HuH-7 (cell line): ENCODE data around the gene KCNIP4.

Experiments
- DNase-seq: peaks from one replicate; pipeline ENCODE4 v3.0.0; 2011; ENCODE audit warnings: low spot score

KCNIP4 gene

DNA sequence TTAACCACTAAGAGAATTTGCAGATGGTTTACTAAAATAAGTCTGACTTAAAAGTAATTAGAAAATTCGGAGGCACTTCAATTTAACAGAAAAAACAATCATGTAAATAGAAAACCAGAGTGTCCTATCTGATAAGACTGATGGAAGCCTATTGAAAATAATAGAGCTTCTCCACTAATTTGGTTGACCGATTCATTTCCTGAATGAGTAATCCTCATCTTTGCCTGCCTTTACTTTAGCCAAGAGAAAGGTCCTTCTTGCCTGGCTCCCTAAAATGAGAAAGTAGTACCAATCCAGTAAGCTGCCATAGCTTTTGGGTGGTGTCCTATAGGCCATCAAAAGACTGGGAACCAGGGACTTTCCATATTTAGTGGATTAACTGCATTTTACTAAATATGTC is 48.4 kb downstream of the KCNIP4 start:
- no peak for DNase-seq

DNA sequence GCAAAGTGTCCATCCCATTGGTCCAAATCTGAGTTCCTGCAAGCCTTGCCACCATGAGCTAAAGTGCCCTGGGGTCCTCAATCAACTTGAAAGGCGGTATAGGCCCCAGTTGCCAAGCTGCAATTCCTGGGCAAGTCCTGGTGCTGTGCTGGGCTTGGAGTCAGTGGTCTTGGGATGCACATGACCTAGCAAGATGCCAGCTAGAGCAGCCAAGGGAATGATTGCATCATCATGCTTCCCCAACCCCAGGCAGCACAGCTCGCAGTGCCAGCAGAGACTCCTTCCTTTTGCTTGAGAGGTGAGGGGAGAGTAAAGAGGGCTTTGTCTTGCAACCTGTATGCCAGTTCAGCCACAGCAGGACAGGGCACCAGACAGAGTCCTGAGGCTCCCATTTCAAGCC is 50.5 kb downstream of the KCNIP4 start:
- no peak for DNase-seq

DNA sequence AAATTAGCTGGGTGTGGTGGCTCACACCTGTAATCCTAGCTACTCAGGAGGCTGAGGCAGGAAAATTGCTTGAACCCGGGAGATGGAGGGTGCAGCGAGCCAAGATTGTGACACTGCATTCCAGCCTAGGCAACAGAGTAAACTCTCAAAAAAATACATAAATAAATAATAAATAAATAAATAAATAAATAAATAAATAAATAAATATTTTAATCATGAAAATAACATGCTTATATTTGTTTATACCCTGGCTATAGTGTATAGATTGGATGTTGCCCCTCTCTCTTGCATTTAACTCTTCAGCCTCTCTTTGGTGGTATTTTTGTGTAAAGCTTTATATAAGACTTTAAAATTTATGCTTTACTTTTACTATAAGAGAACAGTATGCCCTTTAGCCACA is 51.8 kb downstream of the KCNIP4 start:
- no peak for DNase-seq

DNA sequence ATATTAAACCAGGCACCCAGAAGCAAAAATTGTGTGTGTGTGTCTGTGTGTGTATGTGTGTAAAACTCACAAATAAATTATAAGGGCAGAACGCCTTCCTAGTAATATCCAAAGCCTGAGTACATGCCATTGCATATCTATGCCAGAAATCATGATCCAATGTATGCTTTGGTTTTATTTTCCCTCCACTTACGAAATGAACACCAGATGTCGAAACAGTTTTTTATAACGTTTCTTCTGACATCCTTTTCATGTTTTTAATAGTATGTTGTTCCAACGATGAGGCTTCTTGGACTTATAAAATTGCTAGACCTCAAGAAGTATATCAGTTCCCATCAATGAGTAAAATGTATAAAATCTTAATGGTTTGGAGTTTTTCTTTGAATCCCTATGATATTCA is 55.4 kb downstream of the KCNIP4 start:
- DNase-seq = no peak

DNA sequence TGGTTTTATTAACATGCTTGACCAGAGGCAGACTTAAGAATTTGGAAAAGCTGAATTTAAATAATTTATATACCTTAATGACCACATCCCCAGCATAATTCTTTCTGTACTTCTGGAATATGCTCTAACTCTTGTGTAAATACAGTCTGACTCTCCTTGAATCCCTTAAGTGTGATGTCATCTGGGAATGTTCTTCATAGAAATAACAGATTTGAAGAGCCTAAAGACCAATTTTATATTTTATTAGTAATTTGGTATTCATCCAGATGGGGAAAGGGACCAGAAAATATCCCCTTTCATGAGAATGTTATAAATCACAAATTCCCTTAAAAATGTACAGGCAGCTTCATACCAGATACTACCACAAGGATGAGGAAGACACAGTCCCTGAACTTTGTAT is 58.3 kb downstream of the KCNIP4 start:
- no peak for DNase-seq

DNA sequence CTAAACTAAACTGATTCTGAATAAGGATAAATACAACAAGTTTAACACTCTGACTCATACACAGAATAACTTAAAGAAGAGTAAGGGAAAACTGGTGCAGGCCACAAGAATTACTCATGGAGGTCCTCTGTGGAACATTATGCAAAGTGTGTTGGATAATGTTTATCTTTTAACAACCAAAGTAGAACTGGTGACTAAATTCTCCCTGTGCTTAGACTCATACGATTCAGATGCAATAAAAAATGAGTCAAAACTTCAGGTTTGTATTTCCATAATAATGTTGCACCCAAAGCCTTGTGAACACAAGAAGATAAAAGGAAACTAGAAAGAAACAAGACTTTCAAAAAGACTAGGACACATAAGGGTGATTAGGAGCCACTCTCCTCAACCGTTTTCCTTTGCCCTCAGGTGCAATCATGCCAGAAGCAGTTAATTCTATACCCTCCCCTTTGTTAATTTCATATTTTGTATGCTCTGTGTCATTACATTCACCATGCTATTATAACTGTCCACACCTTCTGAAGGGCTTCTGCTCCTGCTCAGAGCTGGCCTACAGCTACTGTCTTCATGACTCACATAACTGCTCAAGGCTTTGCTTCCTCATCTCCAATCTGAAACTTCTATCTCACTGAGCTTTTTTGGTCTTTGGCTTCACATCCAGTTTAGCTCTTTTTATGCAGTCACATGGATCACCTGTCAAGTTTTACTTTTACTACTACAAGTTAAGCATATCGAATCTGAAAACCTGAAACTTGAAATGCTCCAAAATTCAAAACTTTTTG is 60.2 kb downstream of the KCNIP4 start:
- DNase-seq = no peak

DNA sequence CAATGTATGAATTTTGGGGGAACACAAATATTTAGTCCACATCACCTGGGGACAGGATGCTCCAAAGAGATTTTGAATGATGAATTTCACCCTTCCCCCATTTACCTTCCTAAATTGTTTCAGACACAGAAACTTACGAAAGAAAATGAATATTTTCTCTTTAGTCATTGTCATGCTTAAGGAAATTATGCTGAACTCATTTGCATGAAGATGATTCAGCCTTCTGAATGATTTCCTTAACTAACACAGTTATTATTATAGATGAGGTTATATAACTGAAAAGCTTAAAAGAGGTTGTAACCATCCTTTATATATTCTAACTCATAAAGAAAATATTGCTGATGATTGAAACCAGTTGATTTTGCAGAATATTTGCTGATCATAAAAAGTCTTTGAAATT is 61.1 kb downstream of the KCNIP4 start:
- no peak for DNase-seq

DNA sequence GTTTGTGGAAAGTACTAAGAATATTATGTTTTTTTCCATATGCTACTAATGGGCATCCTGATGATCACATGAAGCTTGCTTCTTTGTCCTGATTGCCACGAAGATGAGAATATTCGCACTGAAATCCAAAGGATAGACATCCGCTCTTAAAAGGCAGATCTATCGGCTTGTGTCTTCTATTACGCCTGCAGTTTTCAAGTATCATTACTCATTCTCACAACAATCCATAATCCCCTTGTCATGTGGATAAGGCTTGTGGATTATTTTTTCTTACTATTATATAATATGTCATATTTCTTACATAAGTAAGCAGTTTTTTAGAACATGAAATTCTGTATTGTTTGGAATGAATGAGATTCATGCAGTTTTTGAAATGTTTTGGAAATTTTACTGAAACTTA is 62.8 kb downstream of the KCNIP4 start:
- DNase-seq = no peak

DNA sequence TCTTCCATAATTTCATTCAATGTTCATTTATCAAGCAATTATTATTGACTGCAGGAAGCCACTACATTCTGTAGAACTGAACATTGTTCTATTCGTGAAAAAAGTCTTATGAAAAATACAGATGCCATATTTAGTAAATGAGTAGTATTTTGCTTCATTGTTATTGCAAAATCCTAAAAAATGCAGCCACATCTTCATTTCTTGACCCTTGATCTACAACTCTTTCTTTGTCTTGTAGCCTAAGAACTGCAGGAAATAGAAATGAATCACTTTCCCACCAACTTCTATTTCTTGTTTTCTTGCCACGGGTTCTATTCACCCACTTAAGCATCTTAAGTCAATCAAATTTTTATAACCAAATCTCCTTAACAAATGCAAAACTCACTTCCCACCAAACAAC is 63.3 kb downstream of the KCNIP4 start:
- DNase-seq = no peak

DNA sequence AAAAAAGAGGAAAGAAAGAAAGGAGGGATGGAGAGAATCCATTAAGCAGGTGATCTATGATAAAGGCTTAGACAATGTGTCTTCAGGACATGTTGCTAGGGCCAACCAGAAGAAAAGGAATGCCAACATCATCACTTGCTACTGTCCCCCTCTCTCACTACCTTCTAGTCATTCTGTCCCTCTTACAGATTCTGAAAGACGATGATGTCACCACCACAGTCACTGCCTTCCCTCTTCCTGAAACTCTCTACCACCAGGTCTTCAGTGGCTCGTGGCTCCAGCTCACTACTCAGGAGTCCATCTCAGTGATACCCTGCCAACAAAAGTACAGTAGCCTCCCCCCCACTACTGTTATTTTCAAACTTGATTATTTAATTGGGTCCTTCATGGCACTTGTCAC is 64.0 kb downstream of the KCNIP4 start:
- no peak for DNase-seq

DNA sequence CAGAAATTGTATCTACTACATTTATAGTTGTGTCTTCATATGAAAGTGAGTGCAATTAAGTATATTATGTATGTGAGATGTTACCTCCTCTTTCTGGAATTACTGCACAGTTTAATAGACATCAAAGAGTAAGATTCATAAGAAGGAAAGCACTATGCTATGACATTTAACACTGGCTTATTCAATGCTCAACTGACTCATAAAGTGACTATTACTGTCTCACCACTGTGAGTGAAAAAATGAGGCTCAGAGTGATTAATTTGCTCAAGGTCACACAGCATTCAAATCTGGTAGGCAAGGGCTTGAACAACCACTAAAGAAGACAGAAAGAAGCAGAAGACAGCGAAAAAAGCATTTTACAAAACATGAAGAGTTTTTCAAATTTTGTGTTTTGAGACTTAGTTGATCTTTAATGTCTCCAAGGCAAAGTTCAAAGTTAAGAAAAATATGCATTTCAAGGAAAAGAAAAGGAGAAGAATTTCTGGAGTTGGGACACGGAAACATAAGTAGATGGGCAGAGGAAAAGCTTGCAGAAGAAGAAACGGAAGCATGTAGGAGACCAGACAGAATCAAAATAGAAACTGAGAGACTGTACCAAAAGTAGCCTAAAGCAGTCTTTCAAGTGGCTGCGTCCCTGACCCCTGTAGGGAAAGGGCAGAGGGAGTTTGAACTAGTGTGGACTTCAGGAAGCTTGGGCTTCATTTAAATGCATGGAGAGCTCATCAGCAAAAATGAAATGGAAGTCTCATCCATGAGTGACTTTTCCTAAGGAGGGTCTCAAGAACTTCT is 66.3 kb downstream of the KCNIP4 start:
- DNase-seq = no peak

DNA sequence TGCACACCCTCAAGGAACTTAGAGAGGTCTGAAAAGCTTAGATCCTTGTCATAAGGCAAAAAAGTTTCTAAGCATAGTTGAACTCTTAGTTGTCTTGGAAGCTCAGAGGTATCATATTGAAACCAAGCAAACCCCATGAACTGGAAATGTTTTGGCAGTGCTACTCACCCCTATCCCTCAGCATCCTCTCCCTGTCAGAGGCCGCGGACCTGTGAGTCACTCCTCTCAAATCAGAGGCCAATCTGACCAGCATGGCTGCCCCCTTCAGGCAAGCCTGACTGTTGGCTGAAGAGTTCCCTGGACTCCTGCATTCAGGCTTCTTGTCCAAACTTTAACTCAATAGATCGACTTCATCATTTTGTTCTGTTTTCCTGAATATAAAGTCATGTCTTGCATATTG is 69.4 kb downstream of the KCNIP4 start:
- no peak for DNase-seq

DNA sequence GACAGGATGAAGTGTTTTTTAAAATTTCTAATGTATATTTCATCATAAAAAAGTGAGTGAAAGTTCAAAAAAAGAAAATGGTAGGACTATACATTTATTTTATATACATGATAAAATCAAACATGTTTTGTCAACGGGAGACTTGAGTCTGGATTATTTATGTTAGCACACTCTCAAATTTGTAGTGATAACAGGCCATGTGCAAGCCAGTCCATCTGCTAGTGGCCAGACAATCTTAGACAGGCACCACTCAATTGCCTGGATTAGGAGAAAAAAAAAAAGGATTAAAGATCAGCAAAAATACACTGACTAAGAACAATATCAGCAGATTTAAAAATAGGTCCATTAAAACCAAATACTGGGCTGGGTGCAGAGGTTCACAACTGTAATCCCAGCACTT is 71.9 kb downstream of the KCNIP4 start:
- DNase-seq = no peak

DNA sequence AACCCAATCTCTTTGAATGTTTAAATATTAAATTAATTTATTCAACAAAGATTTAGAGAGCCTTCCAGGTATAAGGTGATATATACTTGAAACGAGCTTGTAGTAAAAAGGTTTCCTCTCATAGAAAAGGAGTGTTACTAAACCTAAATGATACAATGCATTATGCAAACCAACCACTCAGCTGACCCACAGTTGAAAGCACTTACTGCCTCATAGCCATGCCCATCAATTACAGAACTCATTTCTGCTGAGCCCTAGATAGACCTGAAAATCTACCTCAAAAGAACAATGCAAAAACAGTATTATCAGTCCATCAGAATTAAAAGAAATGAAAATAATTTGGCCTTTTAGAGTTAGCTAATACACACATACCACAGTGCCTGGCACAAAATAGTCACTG is 75.4 kb downstream of the KCNIP4 start:
- DNase-seq = no peak

DNA sequence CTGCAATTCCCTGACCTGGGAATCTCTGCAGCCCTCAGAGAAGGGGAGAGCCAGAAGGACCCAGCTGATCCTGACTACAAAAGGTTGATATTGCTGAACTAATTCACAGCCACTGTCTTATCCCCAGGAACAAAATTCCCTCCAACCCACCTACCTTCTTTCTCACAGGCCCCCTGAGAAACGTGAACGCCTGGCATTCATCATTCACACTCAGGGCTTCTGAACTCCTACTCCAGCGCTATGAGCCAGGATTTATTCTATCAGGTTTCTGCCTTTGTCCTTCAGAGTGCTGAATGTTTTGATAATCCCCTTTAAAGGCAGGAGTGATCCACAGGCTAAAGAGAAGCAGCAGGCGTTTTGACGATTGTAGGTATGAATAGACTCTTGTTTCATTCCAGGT is 76.5 kb downstream of the KCNIP4 start:
- no peak for DNase-seq

DNA sequence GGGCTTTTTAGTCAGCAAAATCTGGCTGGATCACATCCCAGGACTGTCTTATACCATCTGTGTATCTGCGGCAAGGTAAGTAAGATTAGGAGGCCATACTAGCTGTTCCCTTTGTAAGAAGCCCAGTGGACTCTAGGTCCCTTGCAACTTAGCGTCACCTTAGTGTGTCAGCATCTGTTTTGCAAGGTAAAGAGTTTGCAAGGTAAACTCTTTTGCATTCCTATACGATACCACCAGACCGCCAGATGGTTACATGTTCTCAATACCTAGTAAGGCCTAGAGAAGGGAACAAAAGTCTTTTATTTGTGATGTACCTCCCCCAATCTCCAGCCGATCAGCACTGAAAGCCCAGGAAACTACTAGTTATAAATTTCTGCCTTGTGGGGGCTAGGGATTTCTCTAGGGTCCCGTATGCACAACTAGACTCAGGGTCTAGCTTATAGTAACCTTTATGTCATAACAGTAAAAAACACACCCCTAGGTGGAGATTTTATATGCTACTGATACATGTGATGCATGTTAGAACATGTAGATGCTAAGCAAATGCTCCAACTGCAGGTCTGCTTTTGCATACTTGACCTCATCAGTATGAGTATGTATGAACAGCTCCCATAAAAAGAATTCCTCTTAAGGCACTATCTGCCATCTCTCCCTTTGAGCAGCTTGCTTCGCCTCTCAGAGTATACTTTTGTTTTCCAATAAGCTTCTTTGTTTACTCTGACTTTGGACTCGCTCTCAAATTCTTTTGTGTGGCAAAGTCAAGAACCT is 78.4 kb downstream of the KCNIP4 start:
- DNase-seq = no peak

DNA sequence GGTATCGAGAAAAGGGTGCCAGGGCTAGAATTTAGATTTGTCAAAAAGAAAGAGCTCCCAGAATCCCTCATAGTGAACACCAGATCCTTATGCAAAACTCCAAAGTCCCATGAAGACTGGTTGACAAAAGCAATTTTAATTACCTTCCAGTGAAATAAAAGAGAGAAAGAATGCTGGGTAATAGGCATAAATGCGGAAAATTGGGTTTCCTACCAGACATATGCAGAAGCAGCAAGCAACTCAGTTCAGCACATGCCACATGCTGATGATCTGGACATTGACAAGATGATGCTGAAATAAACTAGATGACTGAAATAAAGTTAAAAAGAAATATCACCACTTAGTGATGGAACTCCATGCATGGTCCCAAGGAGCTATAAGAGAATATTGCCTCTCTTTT is 83.9 kb downstream of the KCNIP4 start:
- no peak for DNase-seq

DNA sequence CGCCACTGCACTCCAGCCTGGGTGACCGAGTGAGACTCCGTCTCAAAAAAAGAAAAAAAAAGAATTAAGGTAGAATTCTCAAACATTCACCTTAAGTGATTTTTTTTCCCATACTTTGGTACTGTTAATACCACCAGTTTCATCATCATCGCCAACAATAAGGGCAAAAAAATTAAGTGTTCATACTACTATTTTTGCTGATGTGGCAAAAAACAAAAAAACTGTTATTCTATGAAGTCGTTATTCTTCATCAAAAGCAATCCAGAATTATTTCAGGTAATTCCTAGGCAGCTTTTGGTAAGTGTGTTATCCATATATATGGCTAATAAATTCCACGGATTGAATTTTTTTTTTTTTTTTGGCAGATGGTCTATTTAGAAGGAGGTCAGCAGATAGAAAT is 85.7 kb downstream of the KCNIP4 start:
- DNase-seq = no peak

DNA sequence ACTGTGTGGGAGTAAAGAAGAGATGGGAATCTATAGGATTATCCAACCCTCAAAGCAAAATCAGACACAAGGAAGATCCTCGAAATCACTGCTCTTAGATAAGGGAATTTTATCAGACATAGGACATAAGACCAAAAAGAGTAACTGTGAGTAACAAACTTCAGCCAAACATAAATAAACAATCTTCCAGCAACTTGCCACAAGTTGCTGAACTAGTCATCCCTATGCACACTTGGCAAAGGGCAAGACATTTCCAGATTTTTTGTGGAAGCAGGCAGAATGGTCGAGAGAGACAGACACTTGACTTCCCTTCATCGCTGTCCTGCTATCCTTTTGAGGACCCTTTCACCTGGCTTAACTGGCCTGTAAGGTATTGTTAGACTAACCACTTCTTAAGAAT is 89.6 kb downstream of the KCNIP4 start:
- no peak for DNase-seq

DNA sequence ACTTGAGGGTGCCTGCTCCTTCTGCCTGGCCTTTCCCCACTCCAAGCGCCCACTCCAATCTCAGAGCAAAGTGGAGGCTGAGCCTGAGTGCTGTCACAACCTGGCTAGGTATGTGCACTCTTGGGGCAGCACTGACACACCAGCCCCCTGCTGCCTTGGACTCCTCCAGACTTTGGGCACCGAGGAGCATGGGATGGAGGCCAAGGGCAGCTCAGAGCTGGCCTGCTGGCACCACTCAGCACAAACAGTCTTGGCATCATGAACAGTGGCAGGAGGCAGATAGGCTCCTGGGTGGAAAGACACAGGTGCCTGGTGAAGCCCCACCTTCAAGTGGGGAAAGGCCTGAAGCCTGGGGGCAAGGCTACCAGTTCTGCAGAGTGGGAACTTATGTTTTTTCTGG is 91.8 kb downstream of the KCNIP4 start:
- DNase-seq = no peak

DNA sequence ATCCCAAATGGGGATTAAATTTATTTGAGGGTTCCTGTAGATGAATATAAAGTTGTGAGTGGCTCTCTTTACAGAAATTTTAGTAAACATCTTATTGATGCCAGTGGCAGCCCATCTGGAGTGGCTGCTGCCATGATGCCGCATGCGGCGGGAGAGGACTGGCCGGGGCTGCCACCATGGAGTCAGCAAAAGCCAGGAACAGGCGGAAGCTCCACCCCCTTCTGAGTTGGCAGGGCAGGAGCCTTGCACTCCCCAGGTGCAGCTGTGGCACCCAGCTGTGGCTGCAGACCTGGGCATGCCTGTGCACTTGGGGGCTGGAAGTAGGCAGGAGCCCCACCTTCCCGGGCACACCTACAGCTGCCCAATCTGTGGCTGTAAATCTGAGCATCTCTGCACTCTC is 92.3 kb downstream of the KCNIP4 start:
- DNase-seq = no peak

DNA sequence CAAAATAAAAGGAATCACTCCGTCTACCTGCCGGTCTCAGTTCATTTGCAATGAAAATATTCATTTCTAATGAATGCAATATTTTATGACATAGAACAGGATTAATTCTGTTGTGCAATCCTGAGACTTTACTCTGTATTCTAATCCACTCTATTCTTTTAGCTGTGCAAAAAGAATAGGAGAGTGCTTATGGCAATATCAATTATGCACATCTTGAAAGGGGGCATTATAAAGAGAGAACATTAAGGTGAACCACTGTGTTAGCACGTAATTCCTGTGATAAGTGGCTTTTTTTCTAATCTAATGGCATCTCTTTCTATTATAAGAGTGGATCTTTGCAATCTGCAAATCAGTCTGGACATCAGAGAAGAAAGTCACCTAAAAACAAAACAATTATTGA is 99.5 kb downstream of the KCNIP4 start:
- no peak for DNase-seq

DNA sequence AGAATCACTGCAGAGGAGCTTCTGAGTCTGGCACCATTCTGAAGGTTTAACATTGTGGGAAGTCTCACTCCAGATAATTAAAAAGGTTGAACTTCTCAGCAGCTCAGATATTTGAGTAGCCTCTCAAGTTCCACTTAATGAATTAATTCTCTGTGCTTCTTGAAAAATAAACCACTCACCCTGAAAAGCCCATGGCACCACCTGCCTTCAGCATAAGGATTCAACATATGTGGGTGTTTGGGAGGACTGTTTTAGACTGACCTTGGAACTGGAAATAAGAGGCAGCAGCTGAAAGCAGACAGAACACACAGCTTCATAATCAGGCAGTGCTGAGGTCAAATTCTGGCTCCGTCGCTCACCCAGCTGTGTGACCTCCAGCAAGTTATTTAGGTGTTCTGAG is 100.6 kb downstream of the KCNIP4 start:
- no peak for DNase-seq
